GM12878 (cell line): ENCODE data around the gene MAPK8IP1. TPM values are rescaled to one million over a fixed set of nuclear protein-coding genes. Genes with fewer than 3 reads are reported as not detected.

Source experiments
- FOXM1 ChIP-seq: IDR thresholded peaks from 2 replicates; pipeline ENCODE4 v1.6.1; 2012; ENCODE audit warnings: low read depth, mild to moderate bottlenecking, inconsistent platforms, low read length, moderate library complexity
- GATAD2B ChIP-seq: fragments of 450-650 bp; conservative IDR thresholded peaks from 2 replicates; pipeline ENCODE4 v1.6.1; 2017; ENCODE audit warnings: low read depth, mild to moderate bottlenecking, moderate library complexity
- HDAC6 ChIP-seq: fragments of 200-600 bp; sonication (generic); IDR thresholded peaks from one replicate; pipeline ENCODE4 v1.8.0; 2017; ENCODE audit warnings: antibody characterized with exemption; ENCODE audit not compliant: unreplicated experiment
- HDGF ChIP-seq: fragments of 450-650 bp; IDR thresholded peaks from 2 replicates; pipeline ENCODE4 v1.6.1; 2016; ENCODE audit warnings: antibody characterized with exemption
- MYB ChIP-seq: fragments of 150-350 bp; IDR thresholded peaks from 2 replicates; pipeline ENCODE4 v1.6.1; 2014; ENCODE audit warnings: mild to moderate bottlenecking, low read depth, low read length, borderline replicate concordance
- NFIC ChIP-seq: IDR thresholded peaks from 2 replicates; pipeline ENCODE4 v1.6.1; 2012; ENCODE audit warnings: low read depth, mild to moderate bottlenecking, inconsistent platforms, low read length, moderate library complexity
- POLR2AphosphoS5 ChIP-seq: IDR thresholded peaks from 2 replicates; pipeline ENCODE4 v1.6.1; 2011; ENCODE audit warnings: mild to moderate bottlenecking, low read length, inconsistent platforms
- SREBF1 ChIP-seq: IDR thresholded peaks from 2 replicates; pipeline ENCODE4 v1.6.1; 2012; ENCODE audit warnings: mild to moderate bottlenecking, low read length
- WRNIP1 ChIP-seq: IDR thresholded peaks from 2 replicates; pipeline ENCODE4 v1.6.1; 2011; ENCODE audit warnings: low read depth, low read length, improper control_type of control experiment, borderline replicate concordance
- ZSCAN29 ChIP-seq: fragments of 450-650 bp; IDR thresholded peaks from 2 replicates; pipeline ENCODE4 v1.6.1; 2017; ENCODE audit warnings: mild to moderate bottlenecking, moderate library complexity
- polyA plus RNA-seq, 11 experiments: library from polyadenylated mRNA; depleted of rRNA in 4 of 11; unstranded in 6 of 11; stranded (reverse) in 5 of 11; fragments of >200 nt; fragmentation: Nextera tagmentation in 4 of 11; fragmentation: Illumina TruSeq in 1 of 11; extraction: Ambion mirVana in 4 of 11; extraction: Trizol in 1 of 11; gene quantifications; 1 replicate in 1 of 11; 2 replicates in 10 of 11; pipeline versions ENCODE4 v1.2.1 to v1.2.3, GENCODE V29; 2011 to 2016; ENCODE audit warnings: inconsistent platforms in 2 of 11, missing spikeins in 2 of 11, low read depth in 1 of 11
- total RNA-seq, 4 experiments: library from RNA; depleted of rRNA in 3 of 4; stranded (reverse); fragments of >200 nt in 3 of 4; fragmentation: Illumina TruSeq in 1 of 4; extraction: Trizol in 1 of 4; gene quantifications; 2 replicates each; pipeline versions ENCODE4 v1.2.1 to v1.2.3, GENCODE V29; 2013 to 2021
- TF ChIP-seq, protein P1 (sequence below): IDR thresholded peaks from 2 replicates; pipeline ENCODE4 v1.6.1; 2011; ENCODE audit warnings: borderline replicate concordance, low read depth, mild to moderate bottlenecking, moderate library complexity, low read length; ENCODE audit not compliant: insufficient read depth, poor library complexity, severe bottlenecking
- TF ChIP-seq, protein P2 (sequence below): fragments of 450-650 bp; IDR thresholded peaks from 2 replicates; pipeline ENCODE4 v1.6.1; 2017; ENCODE audit warnings: mild to moderate bottlenecking, moderate library complexity

Gene MAPK8IP1
- total and polyA plus RNA-seq, 10 of the 15 experiments (the other 5 are each of a cell fraction or from before 2014, with no cell fraction given) = 0.04 to 0.44 (median 0.11) TPM; not detected in 2

DNA sequence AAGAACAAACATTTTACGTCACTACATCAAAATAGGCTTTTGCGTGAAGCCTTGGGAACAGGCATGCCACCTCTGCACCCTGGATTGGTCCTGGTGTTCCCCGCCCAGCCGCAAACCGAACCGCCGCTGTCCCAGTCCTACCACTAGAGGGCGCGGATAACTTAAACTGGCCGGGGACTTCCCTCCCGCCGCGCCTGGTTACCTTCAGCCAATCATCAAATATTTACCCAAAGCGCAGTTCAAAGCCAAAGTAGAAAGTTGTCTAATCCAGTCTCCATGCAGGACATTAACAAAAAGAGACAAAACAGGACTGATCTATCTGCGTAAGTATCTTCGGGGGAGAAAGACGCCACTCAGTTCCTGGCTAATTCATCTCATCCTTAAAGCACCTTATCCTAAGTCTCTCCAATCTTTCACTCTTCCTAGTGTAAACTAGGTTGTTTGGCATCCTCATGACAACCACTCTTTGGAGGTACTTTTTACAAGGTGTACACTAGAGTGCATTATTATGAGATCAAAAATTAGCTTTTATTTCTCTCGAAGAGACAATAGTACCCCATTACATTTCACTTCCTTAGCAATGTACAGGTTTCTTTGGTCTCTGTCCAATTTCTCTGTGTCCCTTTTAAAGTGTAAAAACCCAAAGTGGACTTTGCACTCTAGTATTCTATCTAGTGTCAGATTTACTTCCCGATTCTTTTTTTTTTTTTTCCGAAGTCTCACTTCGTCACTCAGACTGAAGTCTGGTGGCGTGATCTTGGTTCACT lies 42.1 kb upstream of the MAPK8IP1 start (continued):
- TF ChIP-seq, protein P1, sequence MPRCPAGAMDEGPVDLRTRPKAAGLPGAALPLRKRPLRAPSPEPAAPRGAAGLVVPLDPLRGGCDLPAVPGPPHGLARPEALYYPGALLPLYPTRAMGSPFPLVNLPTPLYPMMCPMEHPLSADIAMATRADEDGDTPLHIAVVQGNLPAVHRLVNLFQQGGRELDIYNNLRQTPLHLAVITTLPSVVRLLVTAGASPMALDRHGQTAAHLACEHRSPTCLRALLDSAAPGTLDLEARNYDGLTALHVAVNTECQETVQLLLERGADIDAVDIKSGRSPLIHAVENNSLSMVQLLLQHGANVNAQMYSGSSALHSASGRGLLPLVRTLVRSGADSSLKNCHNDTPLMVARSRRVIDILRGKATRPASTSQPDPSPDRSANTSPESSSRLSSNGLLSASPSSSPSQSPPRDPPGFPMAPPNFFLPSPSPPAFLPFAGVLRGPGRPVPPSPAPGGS = peak; percentile 66
- no peak for TF ChIP-seq WRNIP1
- no peak for TF ChIP-seq NFIC
- TF ChIP-seq MYB = no peak
- TF ChIP-seq ZSCAN29 = no peak
- TF ChIP-seq SREBF1 = no peak
- TF ChIP-seq HDAC6 = no peak
- no peak for TF ChIP-seq POLR2AphosphoS5
- TF ChIP-seq, protein P2, sequence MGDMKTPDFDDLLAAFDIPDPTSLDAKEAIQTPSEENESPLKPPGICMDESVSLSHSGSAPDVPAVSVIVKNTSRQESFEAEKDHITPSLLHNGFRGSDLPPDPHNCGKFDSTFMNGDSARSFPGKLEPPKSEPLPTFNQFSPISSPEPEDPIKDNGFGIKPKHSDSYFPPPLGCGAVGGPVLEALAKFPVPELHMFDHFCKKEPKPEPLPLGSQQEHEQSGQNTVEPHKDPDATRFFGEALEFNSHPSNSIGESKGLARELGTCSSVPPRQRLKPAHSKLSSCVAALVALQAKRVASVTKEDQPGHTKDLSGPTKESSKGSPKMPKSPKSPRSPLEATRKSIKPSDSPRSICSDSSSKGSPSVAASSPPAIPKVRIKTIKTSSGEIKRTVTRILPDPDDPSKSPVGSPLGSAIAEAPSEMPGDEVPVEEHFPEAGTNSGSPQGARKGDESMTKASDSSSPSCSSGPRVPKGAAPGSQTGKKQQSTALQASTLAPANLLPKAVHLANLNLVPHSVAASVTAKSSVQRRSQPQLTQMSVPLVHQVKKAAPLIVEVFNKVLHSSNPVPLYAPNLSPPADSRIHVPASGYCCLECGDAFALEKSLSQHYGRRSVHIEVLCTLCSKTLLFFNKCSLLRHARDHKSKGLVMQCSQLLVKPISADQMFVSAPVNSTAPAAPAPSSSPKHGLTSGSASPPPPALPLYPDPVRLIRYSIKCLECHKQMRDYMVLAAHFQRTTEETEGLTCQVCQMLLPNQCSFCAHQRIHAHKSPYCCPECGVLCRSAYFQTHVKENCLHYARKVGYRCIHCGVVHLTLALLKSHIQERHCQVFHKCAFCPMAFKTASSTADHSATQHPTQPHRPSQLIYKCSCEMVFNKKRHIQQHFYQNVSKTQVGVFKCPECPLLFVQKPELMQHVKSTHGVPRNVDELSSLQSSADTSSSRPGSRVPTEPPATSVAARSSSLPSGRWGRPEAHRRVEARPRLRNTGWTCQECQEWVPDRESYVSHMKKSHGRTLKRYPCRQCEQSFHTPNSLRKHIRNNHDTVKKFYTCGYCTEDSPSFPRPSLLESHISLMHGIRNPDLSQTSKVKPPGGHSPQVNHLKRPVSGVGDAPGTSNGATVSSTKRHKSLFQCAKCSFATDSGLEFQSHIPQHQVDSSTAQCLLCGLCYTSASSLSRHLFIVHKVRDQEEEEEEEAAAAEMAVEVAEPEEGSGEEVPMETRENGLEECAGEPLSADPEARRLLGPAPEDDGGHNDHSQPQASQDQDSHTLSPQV = no peak
- no peak for TF ChIP-seq FOXM1
- no peak for TF ChIP-seq HDGF
- no peak for TF ChIP-seq GATAD2B
